H1 (cell line): Measurements from ENCODE around the gene RAB40C.

ENCODE experiments used
- CHD7 ChIP-seq: fragments of 300-600 bp; sonication (generic); IDR thresholded peaks from 2 replicates; pipeline ENCODE4 v1.7.1; 2012; ENCODE audit warnings: low read length, moderate library complexity, mild to moderate bottlenecking, inconsistent platforms; ENCODE audit not compliant: insufficient replicate concordance
- CTCF ChIP-seq, 3 experiments: IDR thresholded peaks; 1 replicate in 2 of 3; 2 replicates in 1 of 3; pipeline versions ENCODE4 v1.5.1 to v1.6.1; 2011; ENCODE audit warnings: low read length in 3 of 3, mild to moderate bottlenecking in 3 of 3, inconsistent platforms in 2 of 3, low read depth in 1 of 3, moderate library complexity in 1 of 3; ENCODE audit not compliant: insufficient read depth in 1 of 3; ENCODE audit errors: control extremely low read depth in 1 of 3
- E2F6 ChIP-seq: IDR thresholded peaks from 2 replicates; pipeline ENCODE4 v1.6.1; 2012; ENCODE audit warnings: inconsistent platforms
- EZH2 ChIP-seq: fragments of 200-600 bp; sonication (generic); IDR thresholded peaks from 2 replicates; pipeline ENCODE4 v1.7.1; 2012; ENCODE audit warnings: low read depth, mild to moderate bottlenecking, moderate library complexity, low read length, inconsistent platforms; ENCODE audit not compliant: severe bottlenecking
- GABPA ChIP-seq: IDR thresholded peaks from 2 replicates; pipeline ENCODE4 v1.6.1; 2011; ENCODE audit warnings: mild to moderate bottlenecking, low read length, moderate library complexity, borderline replicate concordance; ENCODE audit not compliant: insufficient read depth
- JUN ChIP-seq: IDR thresholded peaks from 2 replicates; pipeline ENCODE4 v1.6.1; 2011; ENCODE audit warnings: low read depth, mild to moderate bottlenecking, improper control_type of control experiment, low read length
- SIX5 ChIP-seq: IDR thresholded peaks from 2 replicates; pipeline ENCODE4 v1.6.1; 2011; ENCODE audit warnings: mild to moderate bottlenecking, low read depth, low read length
- TAF7 ChIP-seq: optimal IDR thresholded peaks from 2 replicates; pipeline ENCODE3; 2011; ENCODE audit warnings: low read depth, mild to moderate bottlenecking, inconsistent platforms, low read length, moderate library complexity, borderline replicate concordance
- YY1 ChIP-seq: IDR thresholded peaks from 2 replicates; pipeline ENCODE4 v1.6.1; 2011; ENCODE audit warnings: low read depth, mild to moderate bottlenecking, low read length

- TF ChIP-seq TAF7: no peak
- no peak for TF ChIP-seq SIX5
- TF ChIP-seq CTCF (IDR thresholded peaks at IDR 0.05; ENCODE audit: control extremely low read depth in 1 of 3, insufficient read depth in 1 of 3, low read depth in 1 of 3, low read length in 3 of 3): no peak
- TF ChIP-seq EZH2: no peak
- TF ChIP-seq YY1: no peak
- no peak for TF ChIP-seq CHD7
- no peak for TF ChIP-seq E2F6
- TF ChIP-seq JUN: no peak
- TF ChIP-seq GABPA: no peak
These were observed 35.1 kb upstream of the RAB40C start for GRCh38 chr16:554640-555365.
